ENCODE results near the gene EPHB2.

The EPHB2 gene

GRCh38 chr1:22774833-22775182, 64.2 kb downstream of the EPHB2 start:
- in situ Hi-C loops (cut with MboI; ENCODE audit: low pct_unique_long_range_greater_than_20kb, low sequenced_read_pairs, unreplicated experiment) = no loop called here
- DNase-seq (ENCODE audit: low spot score) = no peak
- TF ChIP-seq CTCF (IDR thresholded peaks at IDR 0.05; ENCODE audit: extremely low read depth, insufficient read depth, missing control alignments) = no peak

GRCh38 chr1:22775478-22775877, 64.8 kb downstream of the EPHB2 start:
- DNase-seq (ENCODE audit: low spot score) = no peak
- in situ Hi-C loops (cut with MboI; ENCODE audit: low pct_unique_long_range_greater_than_20kb, low sequenced_read_pairs, unreplicated experiment) = no loop called here
- TF ChIP-seq CTCF (IDR thresholded peaks at IDR 0.05; ENCODE audit: extremely low read depth, insufficient read depth, missing control alignments) = no peak

GRCh38 chr1:22776035-22776613, 65.5 kb downstream of the EPHB2 start:
- in situ Hi-C loops (cut with MboI; ENCODE audit: low pct_unique_long_range_greater_than_20kb, low sequenced_read_pairs, unreplicated experiment) = no loop called here
- no peak for TF ChIP-seq CTCF (IDR thresholded peaks at IDR 0.05; ENCODE audit: extremely low read depth, insufficient read depth, missing control alignments)
- DNase-seq (ENCODE audit: low spot score) = no peak

- no peak for TF ChIP-seq CTCF (IDR thresholded peaks at IDR 0.05; ENCODE audit: extremely low read depth, insufficient read depth, missing control alignments)
- no peak for DNase-seq (ENCODE audit: low spot score)
- in situ Hi-C loops (cut with MboI; ENCODE audit: low pct_unique_long_range_greater_than_20kb, low sequenced_read_pairs, unreplicated experiment) = no loop called here
Observed at GRCh38 chr1:22777388-22778057, 66.9 kb downstream of the EPHB2 start.

GRCh38 chr1:22778408-22778807, 67.8 kb downstream of the EPHB2 start:
- DNase-seq (ENCODE audit: low spot score) = no peak
- in situ Hi-C loops (cut with MboI; ENCODE audit: low pct_unique_long_range_greater_than_20kb, low sequenced_read_pairs, unreplicated experiment) = no loop called here

GRCh38 chr1:22778862-22779520, 68.4 kb downstream of the EPHB2 start:
- no peak for DNase-seq (ENCODE audit: low spot score)
- in situ Hi-C loops (cut with MboI; ENCODE audit: low pct_unique_long_range_greater_than_20kb, low sequenced_read_pairs, unreplicated experiment) = no loop called here
- no peak for TF ChIP-seq CTCF (IDR thresholded peaks at IDR 0.05; ENCODE audit: extremely low read depth, insufficient read depth, missing control alignments)

More at GRCh38 chr1:22778408-22778807, 67.8 kb downstream of the EPHB2 start:
- no peak for TF ChIP-seq CTCF (IDR thresholded peaks at IDR 0.05; ENCODE audit: extremely low read depth, insufficient read depth, missing control alignments)
